ENCODE data around the gene DAB2IP. TPM values are rescaled to one million over a fixed set of nuclear protein-coding genes. Genes with fewer than 3 reads are reported as not detected.

The DAB2IP gene
- total RNA-seq, 2 donors from 2014 or later, result 0.06 to 0.18 TPM

DNA sequence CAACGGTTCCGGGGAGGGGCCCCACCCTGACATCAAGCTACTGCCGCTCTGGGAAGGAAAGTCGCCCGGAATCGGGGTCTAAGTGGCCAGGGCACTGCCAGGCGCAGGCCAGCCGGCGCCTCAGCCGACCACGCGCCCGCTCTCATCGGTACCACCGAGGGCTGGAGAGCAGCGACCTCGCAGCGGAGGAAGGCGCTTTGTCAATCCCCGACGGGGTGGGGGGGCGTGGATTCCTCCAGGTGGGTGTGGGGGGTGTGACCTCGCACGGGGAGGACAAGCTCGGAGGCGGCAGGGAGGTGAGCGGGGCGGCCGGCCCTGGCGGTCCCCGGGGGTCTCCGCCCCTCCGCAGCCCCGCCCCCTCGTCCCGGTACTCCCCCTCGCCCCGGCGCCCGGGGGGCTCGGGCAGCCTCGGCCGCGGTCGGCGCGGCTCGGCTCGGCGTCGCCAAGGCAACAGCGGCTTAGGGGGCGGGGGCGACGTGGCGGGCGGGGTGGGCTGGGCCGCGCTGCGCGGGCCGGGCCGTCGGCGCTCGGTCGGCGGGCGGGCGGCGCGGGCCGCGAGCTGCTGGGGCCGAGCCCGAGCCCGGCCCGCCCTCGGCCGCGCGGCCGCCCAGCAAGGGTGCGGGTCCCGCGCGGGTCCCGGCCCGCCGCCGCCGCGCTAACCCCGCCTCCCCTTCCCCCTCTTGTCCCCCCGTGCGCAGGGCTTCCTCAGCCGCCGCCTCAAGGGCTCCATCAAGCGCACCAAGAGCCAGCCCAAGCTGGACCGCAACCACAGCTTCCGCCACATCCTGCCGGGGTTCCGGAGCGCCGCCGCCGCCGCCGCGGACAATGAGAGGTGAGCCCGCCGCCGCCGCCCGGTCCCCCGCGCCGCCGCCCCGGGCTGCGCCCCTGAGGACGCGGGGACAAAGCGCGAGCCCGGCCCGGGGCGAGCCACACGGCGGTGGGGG, 47.5 kb downstream of the DAB2IP start:
- Mint-ChIP-seq H3K9me3 (no peaks in the 10 kb centered on the region), H3K27ac (no peak overlapping the region), H3K36me3 (no peaks in the 10 kb centered on the region)
- ATAC-seq (peak; percentile 66 to 87), DNase-seq (ENCODE audit: low spot score in 2 of 2) (peak; percentile 49 to 61)

DNA sequence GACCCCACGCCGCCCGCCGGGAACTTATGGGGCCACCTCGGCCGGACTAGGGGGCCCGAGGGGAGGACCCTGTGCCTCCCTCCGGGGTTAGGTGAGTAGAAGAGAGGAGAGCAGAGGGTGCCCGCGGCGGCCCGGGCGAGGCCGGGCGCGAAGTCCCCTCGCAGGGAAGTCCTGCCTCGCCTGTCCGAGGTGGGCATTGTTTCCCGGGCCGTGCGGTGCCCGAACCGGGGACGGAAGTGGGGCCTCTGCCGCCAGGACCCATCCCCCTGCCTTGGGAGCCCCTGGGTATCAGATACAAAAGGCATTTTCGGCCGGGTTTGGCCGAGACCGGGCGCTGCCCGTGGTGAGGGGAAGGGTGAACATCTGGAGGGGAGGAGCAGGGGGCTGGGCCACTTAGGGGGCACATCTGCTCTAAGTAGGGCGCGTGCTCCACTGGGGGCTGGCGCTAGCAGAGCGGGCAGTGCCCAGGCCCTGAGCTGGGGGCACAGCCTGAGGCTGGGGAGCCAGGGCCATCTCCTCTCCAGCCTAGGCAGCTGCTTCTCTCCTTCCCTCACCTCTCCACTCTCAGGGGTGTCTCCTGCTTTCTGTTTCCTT, 48.2 kb downstream of the DAB2IP start:
- H3K9me3 Mint-ChIP-seq, result no peaks in the 10 kb centered on the region
- no peak overlapping the region for H3K27ac Mint-ChIP-seq
- H3K36me3 Mint-ChIP-seq, result no peaks in the 10 kb centered on the region
- DNase-seq (ENCODE audit: low spot score in 2 of 2), result no peak
- peak; percentile 27 to 49 for ATAC-seq

DNA sequence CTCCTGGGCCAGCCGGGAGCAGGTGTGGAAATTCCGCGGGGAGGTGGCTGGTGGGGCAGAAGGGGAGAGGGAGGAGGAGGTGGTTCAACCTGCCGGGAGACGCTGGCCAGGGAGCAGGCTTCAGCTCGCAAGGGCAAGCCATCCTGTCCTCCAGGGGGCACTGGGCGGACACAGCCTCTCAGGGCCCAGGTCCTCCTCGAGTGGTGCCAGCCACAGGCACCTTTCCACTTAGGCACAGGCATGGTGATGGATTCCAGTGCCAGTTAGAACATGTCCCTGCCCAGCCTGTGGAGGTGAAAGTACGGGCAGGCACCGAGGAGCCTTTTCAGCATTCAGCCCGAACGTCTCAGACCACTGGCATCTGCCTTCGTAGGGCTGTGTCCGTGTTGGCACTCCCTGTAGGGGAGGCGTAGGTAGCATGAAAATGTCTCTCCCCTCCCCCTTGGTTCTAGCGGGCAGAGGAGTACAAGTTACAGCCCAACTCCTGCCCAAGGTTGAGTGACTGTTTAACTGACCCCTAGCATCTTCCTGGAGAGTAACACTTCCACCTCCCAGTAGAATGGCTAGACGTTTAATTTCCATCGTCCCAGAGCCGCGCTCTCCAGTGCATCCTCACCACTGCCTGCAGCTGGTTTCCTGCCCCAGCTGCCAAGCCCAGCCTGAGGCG, 48.9 kb downstream of the DAB2IP start:
- Mint-ChIP-seq H3K36me3 (no peaks in the 10 kb centered on the region), H3K9me3 (no peaks in the 10 kb centered on the region), H3K27ac (no peak overlapping the region)
- DNase-seq (ENCODE audit: low spot score in 2 of 2), result peak in 1 of 2 donors; percentile 22
- ATAC-seq, result peak in 1 of 2 donors; percentile 51

DNA sequence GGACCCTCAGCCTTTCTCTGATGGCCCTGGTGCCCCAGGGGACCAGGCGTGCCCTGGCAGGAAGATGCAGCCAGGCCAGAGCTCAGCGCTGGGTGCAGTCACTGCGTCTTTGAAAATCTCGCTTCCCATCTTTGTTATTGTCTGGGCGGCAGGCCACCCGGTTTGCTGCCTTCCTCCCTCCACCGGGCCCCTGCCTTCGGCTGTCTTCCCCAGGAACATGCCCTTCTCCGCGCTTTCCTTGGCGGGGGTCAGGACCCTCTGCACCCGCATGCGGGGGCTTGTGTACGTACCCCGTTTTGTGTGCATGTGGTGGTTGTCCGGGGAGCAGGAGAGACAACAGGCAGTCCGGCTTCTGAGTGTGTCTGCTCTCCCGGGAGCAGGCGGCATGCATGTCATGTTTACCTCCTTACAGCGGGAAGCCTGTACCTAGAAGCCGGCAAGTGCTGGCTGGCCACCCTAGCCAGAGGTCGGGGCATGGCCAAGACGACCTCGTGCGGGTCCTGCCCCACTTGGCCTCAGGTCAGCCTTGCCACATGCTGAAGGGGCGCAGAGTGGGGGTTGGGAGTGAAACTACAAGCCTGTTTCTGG, 49.5 kb downstream of the DAB2IP start:
- Mint-ChIP-seq H3K27ac (no peak overlapping the region), H3K36me3 (no peaks in the 10 kb centered on the region), H3K9me3 (no peaks in the 10 kb centered on the region)
- no peak for ATAC-seq
- DNase-seq (ENCODE audit: low spot score in 2 of 2), result no peak

DNA sequence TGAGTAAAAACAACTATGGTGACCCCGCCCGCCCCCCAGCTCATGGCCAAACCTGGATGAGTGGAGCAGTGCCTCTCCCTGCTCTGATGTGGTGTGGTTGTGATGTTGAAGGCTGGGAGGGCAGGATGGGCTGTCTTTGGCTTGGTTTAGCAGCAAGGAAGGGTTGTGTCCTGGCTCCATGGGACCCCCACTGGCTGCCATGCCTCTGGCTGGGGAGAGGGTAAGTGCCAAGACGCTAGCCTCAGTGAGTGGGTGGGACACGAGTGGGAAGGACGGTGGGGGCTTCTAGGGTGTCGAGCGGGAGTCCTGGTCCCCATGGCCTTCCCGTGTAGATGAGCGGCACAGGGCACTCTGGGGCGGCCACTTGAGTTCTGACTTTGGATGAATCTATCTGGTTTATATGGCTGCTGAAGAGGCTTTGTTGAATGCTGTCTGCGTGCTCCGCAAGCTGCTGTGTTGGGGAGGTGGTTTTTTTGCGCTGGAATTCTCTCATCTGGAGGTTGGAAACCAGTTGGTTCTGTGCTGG, 50.4 kb downstream of the DAB2IP start:
- Mint-ChIP-seq H3K27ac (no peak overlapping the region), H3K36me3 (no peaks in the 10 kb centered on the region), H3K9me3 (no peaks in the 10 kb centered on the region)
- DNase-seq (ENCODE audit: low spot score in 2 of 2), result no peak
- ATAC-seq, result no peak

DNA sequence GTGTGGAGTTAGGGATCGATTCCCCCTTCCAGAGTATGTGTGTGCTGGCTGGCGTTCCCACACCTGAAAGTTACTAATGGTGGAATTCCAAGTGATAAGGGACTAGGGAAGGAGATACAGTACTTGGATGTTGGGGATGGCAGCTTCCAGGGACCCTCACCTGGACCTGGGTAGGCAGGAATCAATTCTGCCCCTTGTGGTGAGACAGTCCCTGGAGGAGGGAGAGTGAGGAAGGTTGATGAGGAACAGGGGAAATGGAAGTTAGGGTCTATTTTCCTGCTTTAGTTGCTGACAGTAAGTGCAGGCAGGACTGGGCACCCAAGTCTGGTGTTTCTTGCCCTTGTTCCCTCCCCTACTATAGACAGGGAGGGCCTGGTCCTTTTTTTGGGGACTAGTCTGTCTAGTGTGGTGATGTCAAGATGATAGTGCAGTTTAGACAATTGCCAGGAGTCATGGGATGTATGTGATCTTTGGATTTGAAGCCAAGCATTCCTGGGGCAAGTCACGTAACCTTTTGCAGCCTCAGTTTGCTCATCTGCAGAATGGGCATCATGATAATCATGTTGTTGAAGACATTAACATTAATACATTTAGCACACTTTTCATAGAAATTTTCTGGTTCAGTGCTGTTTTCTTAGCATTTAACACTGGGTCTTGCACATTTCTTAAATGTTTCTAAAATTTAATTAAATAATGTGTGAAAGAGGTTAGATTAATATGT, 51.7 kb downstream of the DAB2IP start:
- Mint-ChIP-seq H3K9me3 (no peaks in the 10 kb centered on the region), H3K27ac (no peak overlapping the region), H3K36me3 (no peaks in the 10 kb centered on the region)
- no peak for DNase-seq (ENCODE audit: low spot score in 2 of 2)
- no peak for ATAC-seq

DNA sequence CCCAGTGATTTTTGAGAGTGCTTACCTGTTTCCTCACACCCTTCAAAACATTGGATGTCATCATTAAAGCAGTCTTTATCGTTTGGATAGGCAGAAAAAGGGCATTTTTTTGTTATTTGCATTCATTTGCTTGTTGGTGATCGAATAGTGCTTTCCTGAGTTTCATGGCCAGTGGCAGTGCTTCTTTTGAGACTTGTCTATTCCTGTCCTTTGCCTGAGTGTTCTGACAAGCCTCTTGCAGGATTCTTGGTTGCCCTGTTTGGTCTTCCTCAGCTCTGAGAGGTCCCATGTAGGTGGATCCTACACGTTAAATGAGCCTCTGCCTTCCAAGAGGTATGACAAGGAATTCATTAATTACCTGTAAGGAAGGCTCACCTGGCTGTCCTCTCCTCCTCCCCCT, 52.8 kb downstream of the DAB2IP start:
- no peak overlapping the region for H3K27ac Mint-ChIP-seq

DNA sequence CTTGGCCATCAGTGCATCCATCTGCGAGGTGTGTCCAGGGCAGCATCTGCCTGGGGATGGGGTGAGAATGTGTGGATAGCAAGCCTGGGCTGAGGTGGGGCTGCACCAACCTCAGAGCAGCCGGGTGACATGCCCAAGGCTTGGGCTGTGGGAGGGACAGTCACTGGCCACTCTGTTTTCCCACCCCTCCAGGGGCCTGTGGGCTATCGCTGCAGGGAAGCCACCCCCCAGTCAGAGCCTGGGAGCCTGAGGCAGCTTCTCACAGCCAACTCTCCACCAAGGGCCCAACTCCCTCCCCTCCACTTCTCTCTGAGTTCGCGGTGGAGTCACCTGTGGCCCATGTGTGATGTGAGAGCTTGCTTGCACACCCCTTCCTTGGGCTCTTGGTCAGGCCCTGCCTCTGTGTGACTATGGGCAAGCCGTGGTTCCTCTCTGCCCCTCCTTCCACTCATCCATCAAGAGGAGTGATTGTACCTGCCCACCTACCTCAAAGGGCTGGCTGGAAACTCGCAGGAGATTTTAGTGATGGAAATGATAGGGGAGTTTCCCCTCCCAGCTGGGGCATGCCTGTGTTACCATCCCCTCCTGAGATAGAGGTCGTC, 54.8 kb downstream of the DAB2IP start:
- ATAC-seq (no peak), DNase-seq (ENCODE audit: low spot score in 2 of 2) (no peak)
- H3K9me3 Mint-ChIP-seq, result no peaks in the 10 kb centered on the region
- H3K36me3 Mint-ChIP-seq, result no peaks in the 10 kb centered on the region
- H3K27ac Mint-ChIP-seq, result no peak overlapping the region

More for the DNA sequence above, 52.8 kb downstream of the DAB2IP start:
- no peak for DNase-seq (ENCODE audit: low spot score in 2 of 2)
- H3K9me3 Mint-ChIP-seq, result no peaks in the 10 kb centered on the region
- no peak for ATAC-seq
- H3K36me3 Mint-ChIP-seq, result no peaks in the 10 kb centered on the region

DNA sequence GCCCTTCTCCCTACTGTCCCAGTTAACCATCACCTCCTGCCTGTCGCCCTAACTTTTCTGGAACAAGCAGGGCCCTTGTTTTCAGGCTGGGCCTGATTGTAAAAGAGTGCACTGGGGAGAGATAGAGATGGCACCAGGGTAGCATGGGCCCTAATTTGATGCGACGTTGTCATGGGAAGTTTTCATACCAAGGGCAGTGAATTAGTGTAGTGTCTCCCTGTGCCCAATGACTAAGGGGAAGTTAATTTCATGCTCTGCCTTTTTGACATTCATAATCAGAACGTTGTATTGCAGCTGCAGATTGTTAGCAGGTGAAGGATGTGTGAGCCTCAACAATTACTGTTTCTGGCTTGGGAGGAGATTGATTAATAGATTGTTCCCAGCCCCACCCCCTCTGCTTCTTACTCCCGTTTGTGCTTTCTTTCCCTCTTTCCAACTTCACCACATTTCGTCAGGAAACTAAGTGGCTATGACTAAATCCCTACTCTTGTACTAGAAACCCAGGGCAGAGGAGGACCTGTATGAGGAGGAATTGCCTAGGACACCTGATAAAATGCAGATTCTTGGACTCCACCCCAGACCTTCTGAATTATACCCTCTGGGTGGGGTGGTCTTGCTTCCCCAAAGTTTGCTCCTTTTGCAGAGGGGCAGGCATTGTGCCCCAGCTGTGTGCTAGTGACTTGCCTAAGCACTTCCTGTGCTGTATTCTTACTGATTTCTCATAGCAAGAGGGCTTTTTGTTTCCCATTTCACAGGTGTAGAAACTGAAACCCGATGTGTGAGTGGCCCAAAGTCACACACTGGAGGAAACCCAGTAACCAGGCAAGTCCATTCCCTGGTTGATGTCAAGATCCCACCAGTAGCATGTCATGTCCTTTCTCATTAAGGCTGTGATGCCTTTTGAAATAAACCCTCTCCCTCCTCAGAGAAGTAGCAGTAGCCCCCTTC, 56.3 kb downstream of the DAB2IP start:
- H3K27ac Mint-ChIP-seq, result no peak overlapping the region

DNA sequence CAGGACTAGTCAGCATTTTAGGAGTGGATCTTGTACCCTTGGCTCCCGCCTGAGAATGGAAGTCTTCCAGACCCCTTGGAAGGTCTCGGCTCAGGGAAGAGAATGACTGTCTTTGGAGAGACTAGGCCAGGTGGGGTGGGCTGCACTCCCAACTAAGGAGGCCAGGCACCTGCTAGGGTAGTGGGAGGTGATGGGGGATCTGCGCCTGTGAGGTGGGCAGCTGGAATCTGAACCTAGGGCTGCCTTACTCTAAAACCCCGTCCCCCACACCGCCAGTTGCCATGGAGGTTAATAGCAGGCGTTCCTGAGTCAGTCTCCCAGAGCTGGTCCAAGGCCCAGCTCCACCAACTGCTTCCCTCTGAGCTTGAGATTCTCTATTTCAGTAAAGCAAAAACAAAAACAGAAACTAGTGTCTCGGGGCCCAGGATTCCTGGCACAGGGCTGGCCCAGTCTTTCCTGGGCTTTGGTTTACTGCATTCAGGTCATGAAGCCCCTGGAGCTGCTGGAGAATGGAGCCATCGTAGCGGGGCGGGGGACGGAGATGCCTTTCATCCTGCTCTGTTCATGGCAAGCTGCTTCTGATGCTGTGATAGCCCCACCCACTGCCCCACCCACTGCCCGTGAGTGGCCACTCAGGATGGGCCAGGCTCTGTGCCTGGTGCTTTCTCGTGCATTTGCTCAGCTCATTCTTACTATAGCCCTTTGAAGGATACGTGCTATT, 57.5 kb downstream of the DAB2IP start:
- ATAC-seq, result no peak
- DNase-seq (ENCODE audit: low spot score in 2 of 2), result no peak
- H3K9me3 Mint-ChIP-seq, result no peaks in the 10 kb centered on the region
- no peaks in the 10 kb centered on the region for H3K36me3 Mint-ChIP-seq
- no peak overlapping the region for H3K27ac Mint-ChIP-seq

More for the DNA sequence above, 56.3 kb downstream of the DAB2IP start:
- no peaks in the 10 kb centered on the region for H3K36me3 Mint-ChIP-seq
- DNase-seq (ENCODE audit: low spot score in 2 of 2) (no peak), ATAC-seq (peak; percentile 56 to 91)
- no peaks in the 10 kb centered on the region for H3K9me3 Mint-ChIP-seq

DNA sequence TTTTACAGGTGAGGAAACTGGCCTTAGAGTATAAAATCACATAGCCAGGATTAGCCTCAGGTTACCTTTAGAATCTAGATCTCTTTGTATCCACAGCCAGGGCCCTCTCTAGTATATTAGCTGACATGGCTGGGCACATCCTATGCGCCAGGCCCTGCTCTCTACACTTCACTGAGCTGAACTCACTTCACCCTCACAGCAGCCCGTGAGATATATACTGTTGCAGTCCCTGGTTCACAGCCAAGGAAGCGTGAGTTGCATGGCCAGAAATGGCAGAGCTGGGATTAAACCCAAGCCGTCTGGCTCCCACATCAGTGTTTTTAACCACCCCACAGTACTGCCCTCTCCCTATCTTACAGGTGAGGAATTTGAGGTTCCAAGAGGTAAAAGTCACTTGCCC, 58.4 kb downstream of the DAB2IP start:
- DNase-seq (ENCODE audit: low spot score in 2 of 2), result no peak
- Mint-ChIP-seq H3K36me3 (no peaks in the 10 kb centered on the region), H3K27ac (no peak overlapping the region)

DNA sequence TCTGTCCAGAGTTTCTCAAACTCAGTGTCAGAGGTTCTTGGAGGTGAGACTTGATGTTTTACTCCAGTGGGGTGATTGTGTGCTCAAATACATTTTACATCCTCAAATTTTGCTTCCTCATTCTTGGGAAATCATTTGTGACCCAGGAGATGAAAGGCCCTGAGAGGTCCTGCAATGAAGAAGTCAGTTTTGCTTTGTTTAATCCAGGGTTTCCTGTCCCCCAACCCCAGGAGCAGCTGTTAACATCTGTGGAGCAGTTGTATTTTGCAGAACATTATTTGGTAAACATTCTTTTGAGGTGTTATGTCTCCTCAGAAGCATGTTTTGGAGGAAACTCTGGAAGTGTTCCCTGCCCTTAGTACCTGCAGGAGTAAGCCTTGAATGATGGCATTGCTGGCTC, 59.8 kb downstream of the DAB2IP start:
- ATAC-seq, result no peak
- DNase-seq (ENCODE audit: low spot score in 2 of 2), result no peak
- Mint-ChIP-seq H3K27ac (no peak overlapping the region), H3K36me3 (no peaks in the 10 kb centered on the region), H3K9me3 (no peaks in the 10 kb centered on the region)

More for the DNA sequence above, 58.4 kb downstream of the DAB2IP start:
- no peak for ATAC-seq
- no peaks in the 10 kb centered on the region for H3K9me3 Mint-ChIP-seq

DNA sequence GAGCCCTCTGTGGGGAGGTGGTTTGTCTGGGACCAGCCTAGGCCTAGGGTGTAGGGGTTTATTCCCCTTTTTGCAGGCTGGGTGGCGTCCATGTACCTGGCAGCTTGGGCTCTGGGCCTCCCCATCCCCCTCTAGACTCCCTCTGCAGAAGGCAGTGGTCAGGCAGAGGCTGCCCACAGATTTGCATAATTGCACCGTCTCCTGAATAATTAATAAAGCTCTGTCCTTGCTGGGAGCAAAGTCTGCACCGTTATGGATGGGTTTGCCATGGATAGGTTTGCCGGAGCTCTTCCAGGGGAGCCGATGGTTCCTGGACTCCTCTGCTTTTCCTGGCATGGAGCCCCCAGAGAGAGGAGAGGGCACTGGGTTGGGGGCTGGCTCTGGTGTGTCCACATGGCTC, 60.4 kb downstream of the DAB2IP start:
- Mint-ChIP-seq H3K9me3 (no peaks in the 10 kb centered on the region), H3K36me3 (no peaks in the 10 kb centered on the region), H3K27ac (no peak overlapping the region)
- DNase-seq (ENCODE audit: low spot score in 2 of 2), result no peak
- ATAC-seq, result no peak

DNA sequence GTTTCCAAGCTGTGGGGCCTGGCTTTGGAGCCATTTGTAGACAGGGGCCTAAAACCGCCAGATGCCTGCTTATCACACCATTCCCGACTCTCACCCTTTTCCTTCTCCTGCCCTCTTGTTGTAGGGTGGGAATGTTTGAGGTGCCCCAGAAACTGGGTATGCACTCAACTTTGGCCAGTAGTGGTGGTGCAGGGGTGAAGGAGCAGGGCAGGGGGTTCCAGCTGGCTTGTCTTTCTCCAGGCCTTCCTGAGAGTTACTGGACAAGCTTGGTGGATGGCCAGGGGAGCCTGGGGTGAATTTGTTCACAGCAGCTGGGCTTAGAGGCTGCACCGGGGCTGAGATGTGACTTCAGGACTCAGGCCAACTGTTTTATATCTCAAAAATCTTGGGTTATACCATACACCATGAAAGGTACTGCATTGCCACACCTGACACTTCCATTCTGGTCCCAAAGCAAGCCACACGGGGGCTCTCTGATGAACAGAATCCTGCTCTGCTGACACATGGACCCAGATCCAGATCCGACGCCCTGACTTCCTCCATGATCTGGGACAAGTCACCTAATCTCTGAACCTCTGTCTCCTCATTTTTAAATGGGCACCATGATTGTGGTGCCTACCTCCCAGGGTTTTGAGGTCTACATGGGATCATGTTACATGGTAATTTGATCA, 62.1 kb downstream of the DAB2IP start:
- H3K9me3 Mint-ChIP-seq, result no peaks in the 10 kb centered on the region
- no peak overlapping the region for H3K27ac Mint-ChIP-seq
- ATAC-seq (no peak), DNase-seq (ENCODE audit: low spot score in 2 of 2) (no peak)
- no peaks in the 10 kb centered on the region for H3K36me3 Mint-ChIP-seq
